Measurements from ENCODE around the gene RNF121. TPM values are rescaled to one million over a fixed set of nuclear protein-coding genes. Genes with fewer than 3 reads are reported as not detected.

Gene RNF121
- total RNA-seq, 1 donor from 2014 or later, result 25.6 TPM

GRCh38 chr11:72008728-72009127 is 79.9 kb downstream of the RNF121 start:
- Histone ChIP-seq H3K4me3 (ENCODE audit: low read length in 3 of 3) (no peak overlapping the region), H3K4me1 (ENCODE audit: control insufficient read depth in 3 of 3, insufficient read depth in 3 of 3, low read length in 3 of 3) (peaks cover 41 to 50% (median 44%) of the 10 kb centered on the region in 3 donors), H3K27ac (ENCODE audit: low read depth, low read length) (no peak overlapping the region), H3K27me3 (ENCODE audit: control insufficient read depth in 3 of 3, insufficient read depth in 3 of 3, low read length in 3 of 3) (no peaks in the 10 kb centered on the region), H3K9ac (ENCODE audit: low read depth in 1 of 3, low read length in 3 of 3) (no peak overlapping the region), H3K36me3 (ENCODE audit: control insufficient read depth in 3 of 3, insufficient read depth in 3 of 3, low read length in 3 of 3) (peaks cover 97 to 99% (median 97%) of the 10 kb centered on the region in 3 donors), H3K9me3 (ENCODE audit: control insufficient read depth in 3 of 3, low read length in 3 of 3) (no peaks in the 10 kb centered on the region)

GRCh38 chr11:72009156-72009555 is 80.3 kb downstream of the RNF121 start:
- Histone ChIP-seq H3K4me1 (ENCODE audit: control insufficient read depth in 3 of 3, insufficient read depth in 3 of 3, low read length in 3 of 3) (peaks cover 45 to 55% (median 48%) of the 10 kb centered on the region in 3 donors), H3K9ac (ENCODE audit: low read depth in 1 of 3, low read length in 3 of 3) (no peak overlapping the region), H3K27me3 (ENCODE audit: control insufficient read depth in 3 of 3, insufficient read depth in 3 of 3, low read length in 3 of 3) (no peaks in the 10 kb centered on the region), H3K36me3 (ENCODE audit: control insufficient read depth in 3 of 3, insufficient read depth in 3 of 3, low read length in 3 of 3) (peaks cover 97 to 99% (median 97%) of the 10 kb centered on the region in 3 donors), H3K9me3 (ENCODE audit: control insufficient read depth in 3 of 3, low read length in 3 of 3) (no peaks in the 10 kb centered on the region), H3K4me3 (ENCODE audit: low read length in 3 of 3) (no peak overlapping the region), H3K27ac (ENCODE audit: low read depth, low read length) (no peak overlapping the region)

GRCh38 chr11:72010529-72011233 is 81.8 kb downstream of the RNF121 start:
- H3K9ac ChIP-seq (ENCODE audit: low read depth in 1 of 3, low read length in 3 of 3), result peak overlapping the region in 1 of 3 donors; percentile 27
- H3K9me3 ChIP-seq (ENCODE audit: control insufficient read depth in 3 of 3, low read length in 3 of 3), result no peaks in the 10 kb centered on the region
- no peak overlapping the region for H3K27ac ChIP-seq (ENCODE audit: low read depth, low read length)
- H3K27me3 ChIP-seq (ENCODE audit: control insufficient read depth in 3 of 3, insufficient read depth in 3 of 3, low read length in 3 of 3), result no peaks in the 10 kb centered on the region
- peaks cover 50 to 61% (median 54%) of the 10 kb centered on the region in 3 donors for H3K4me1 ChIP-seq (ENCODE audit: control insufficient read depth in 3 of 3, insufficient read depth in 3 of 3, low read length in 3 of 3)
- H3K4me3 ChIP-seq (ENCODE audit: low read length in 3 of 3), result no peak overlapping the region
- H3K36me3 ChIP-seq (ENCODE audit: control insufficient read depth in 3 of 3, insufficient read depth in 3 of 3, low read length in 3 of 3), result peaks cover 97 to 99% (median 97%) of the 10 kb centered on the region in 3 donors

GRCh38 chr11:72012091-72012630 is 83.3 kb downstream of the RNF121 start:
- no peak overlapping the region for H3K27ac ChIP-seq (ENCODE audit: low read depth, low read length)
- peak overlapping the region in 2 of 3 donors; percentile 35 to 77 for H3K9ac ChIP-seq (ENCODE audit: low read depth in 1 of 3, low read length in 3 of 3)
- peaks cover 49 to 58% (median 53%) of the 10 kb centered on the region in 3 donors for H3K4me1 ChIP-seq (ENCODE audit: control insufficient read depth in 3 of 3, insufficient read depth in 3 of 3, low read length in 3 of 3)
- no peaks in the 10 kb centered on the region for H3K27me3 ChIP-seq (ENCODE audit: control insufficient read depth in 3 of 3, insufficient read depth in 3 of 3, low read length in 3 of 3)
- H3K9me3 ChIP-seq (ENCODE audit: control insufficient read depth in 3 of 3, low read length in 3 of 3), result no peaks in the 10 kb centered on the region
- peaks cover 97 to 99% (median 97%) of the 10 kb centered on the region in 3 donors for H3K36me3 ChIP-seq (ENCODE audit: control insufficient read depth in 3 of 3, insufficient read depth in 3 of 3, low read length in 3 of 3)
- no peak overlapping the region for H3K4me3 ChIP-seq (ENCODE audit: low read length in 3 of 3)

GRCh38 chr11:72012897-72013721 is 84.3 kb downstream of the RNF121 start:
- Histone ChIP-seq H3K4me3 (ENCODE audit: low read length in 3 of 3) (peak overlapping the region; percentile 45 to 53 (median 49)), H3K36me3 (ENCODE audit: control insufficient read depth in 3 of 3, insufficient read depth in 3 of 3, low read length in 3 of 3) (peaks cover 97 to 99% (median 98%) of the 10 kb centered on the region in 3 donors), H3K27ac (ENCODE audit: low read depth, low read length) (peak overlapping the region; percentile 46), H3K27me3 (ENCODE audit: control insufficient read depth in 3 of 3, insufficient read depth in 3 of 3, low read length in 3 of 3) (no peaks in the 10 kb centered on the region), H3K4me1 (ENCODE audit: control insufficient read depth in 3 of 3, insufficient read depth in 3 of 3, low read length in 3 of 3) (peaks cover 49 to 58% (median 53%) of the 10 kb centered on the region in 3 donors), H3K9ac (ENCODE audit: low read depth in 1 of 3, low read length in 3 of 3) (peak overlapping the region in 2 of 3 donors; percentile 23 to 77), H3K9me3 (ENCODE audit: control insufficient read depth in 3 of 3, low read length in 3 of 3) (no peaks in the 10 kb centered on the region)

- peak overlapping the region; percentile 45 to 53 (median 49) for H3K4me3 ChIP-seq (ENCODE audit: low read length in 3 of 3)
Observed at GRCh38 chr11:72013765-72014711, 85.2 kb downstream of the RNF121 start.

GRCh38 chr11:72014761-72015320 is 86.0 kb downstream of the RNF121 start:
- Histone ChIP-seq H3K9me3 (ENCODE audit: control insufficient read depth in 3 of 3, low read length in 3 of 3) (no peaks in the 10 kb centered on the region), H3K36me3 (ENCODE audit: control insufficient read depth in 3 of 3, insufficient read depth in 3 of 3, low read length in 3 of 3) (peaks cover 99 to 100% (median 99%) of the 10 kb centered on the region in 3 donors), H3K27me3 (ENCODE audit: control insufficient read depth in 3 of 3, insufficient read depth in 3 of 3, low read length in 3 of 3) (no peaks in the 10 kb centered on the region), H3K9ac (ENCODE audit: low read depth in 1 of 3, low read length in 3 of 3) (peak overlapping the region in 1 of 3 donors; percentile 77), H3K4me1 (ENCODE audit: control insufficient read depth in 3 of 3, insufficient read depth in 3 of 3, low read length in 3 of 3) (peaks cover 49 to 58% (median 53%) of the 10 kb centered on the region in 3 donors), H3K4me3 (ENCODE audit: low read length in 3 of 3) (peak overlapping the region in 1 of 3 donors; percentile 6), H3K27ac (ENCODE audit: low read depth, low read length) (no peak overlapping the region)

More at GRCh38 chr11:72013765-72014711, 85.2 kb downstream of the RNF121 start:
- H3K27ac ChIP-seq (ENCODE audit: low read depth, low read length), result peak overlapping the region; percentile 46
- peak overlapping the region in 2 of 3 donors; percentile 27 to 77 for H3K9ac ChIP-seq (ENCODE audit: low read depth in 1 of 3, low read length in 3 of 3)
- H3K36me3 ChIP-seq (ENCODE audit: control insufficient read depth in 3 of 3, insufficient read depth in 3 of 3, low read length in 3 of 3), result peaks cover 98 to 99% (median 99%) of the 10 kb centered on the region in 3 donors
- peaks cover 49 to 58% (median 53%) of the 10 kb centered on the region in 3 donors for H3K4me1 ChIP-seq (ENCODE audit: control insufficient read depth in 3 of 3, insufficient read depth in 3 of 3, low read length in 3 of 3)
- H3K27me3 ChIP-seq (ENCODE audit: control insufficient read depth in 3 of 3, insufficient read depth in 3 of 3, low read length in 3 of 3), result no peaks in the 10 kb centered on the region
- H3K9me3 ChIP-seq (ENCODE audit: control insufficient read depth in 3 of 3, low read length in 3 of 3), result no peaks in the 10 kb centered on the region

- no peaks in the 10 kb centered on the region for H3K9me3 ChIP-seq (ENCODE audit: control insufficient read depth in 3 of 3, low read length in 3 of 3)
- H3K4me3 ChIP-seq (ENCODE audit: low read length in 3 of 3), result no peak overlapping the region
- H3K9ac ChIP-seq (ENCODE audit: low read depth in 1 of 3, low read length in 3 of 3), result peak overlapping the region in 1 of 3 donors; percentile 77
- H3K27me3 ChIP-seq (ENCODE audit: control insufficient read depth in 3 of 3, insufficient read depth in 3 of 3, low read length in 3 of 3), result no peaks in the 10 kb centered on the region
- H3K36me3 ChIP-seq (ENCODE audit: control insufficient read depth in 3 of 3, insufficient read depth in 3 of 3, low read length in 3 of 3), result peaks cover 98% of the 10 kb centered on the region in 3 donors
- peaks cover 49 to 53% (median 52%) of the 10 kb centered on the region in 3 donors for H3K4me1 ChIP-seq (ENCODE audit: control insufficient read depth in 3 of 3, insufficient read depth in 3 of 3, low read length in 3 of 3)
- H3K27ac ChIP-seq (ENCODE audit: low read depth, low read length), result no peak overlapping the region
Observed at GRCh38 chr11:72015511-72016061, 86.7 kb downstream of the RNF121 start.
